Epithelial cell of prostate (primary cell): ENCODE measurements around the gene MYO7A.
A peak's percentile ranks its signal among the peaks of the same experiment; 100 is the strongest.

Experiments used
- DNase-seq: peaks from one replicate; pipeline ENCODE4 v3.0.0-alpha.2; 2011; ENCODE audit warnings: low read depth, low spot score
- H3K27ac ChIP-seq: fragments of 450-650 bp; 2 replicates; pipeline ENCODE4 v1.5.1; 2017; ENCODE audit warnings: mild to moderate bottlenecking

The MYO7A gene

DNA sequence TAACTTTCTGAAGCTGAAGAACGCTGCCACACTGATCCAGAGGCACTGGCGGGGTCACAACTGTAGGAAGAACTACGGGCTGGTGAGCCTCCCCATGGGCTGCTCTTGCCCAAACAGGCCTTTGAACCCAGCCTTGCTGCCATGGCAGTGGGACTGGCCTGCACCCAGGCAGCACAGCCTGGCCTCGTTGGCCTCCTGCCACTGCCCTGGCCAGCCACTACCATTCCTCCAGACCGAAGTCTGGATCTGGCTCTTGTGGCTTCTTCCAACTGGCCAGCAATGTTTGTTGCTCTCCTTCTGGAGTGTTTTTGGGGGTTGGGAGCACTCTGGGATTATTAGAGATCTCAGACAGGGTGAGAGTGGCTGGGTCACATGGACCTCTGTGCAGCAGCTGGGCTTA lies 51.0 kb downstream of the MYO7A start:
- no peak for DNase-seq
- no peak overlapping the region for H3K27ac ChIP-seq

DNA sequence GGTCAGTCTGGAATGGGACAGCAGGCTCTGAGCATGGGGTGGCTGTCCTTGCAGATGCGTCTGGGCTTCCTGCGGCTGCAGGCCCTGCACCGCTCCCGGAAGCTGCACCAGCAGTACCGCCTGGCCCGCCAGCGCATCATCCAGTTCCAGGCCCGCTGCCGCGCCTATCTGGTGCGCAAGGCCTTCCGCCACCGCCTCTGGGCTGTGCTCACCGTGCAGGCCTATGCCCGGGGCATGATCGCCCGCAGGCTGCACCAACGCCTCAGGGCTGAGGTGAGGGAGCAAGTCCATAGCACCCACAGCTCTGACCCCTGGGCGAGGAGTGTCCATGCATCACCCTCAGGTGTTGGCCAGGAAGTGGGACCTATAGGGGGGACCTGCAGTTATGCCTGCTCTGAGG lies 51.6 kb downstream of the MYO7A start:
- H3K27ac ChIP-seq: no peak overlapping the region

DNA sequence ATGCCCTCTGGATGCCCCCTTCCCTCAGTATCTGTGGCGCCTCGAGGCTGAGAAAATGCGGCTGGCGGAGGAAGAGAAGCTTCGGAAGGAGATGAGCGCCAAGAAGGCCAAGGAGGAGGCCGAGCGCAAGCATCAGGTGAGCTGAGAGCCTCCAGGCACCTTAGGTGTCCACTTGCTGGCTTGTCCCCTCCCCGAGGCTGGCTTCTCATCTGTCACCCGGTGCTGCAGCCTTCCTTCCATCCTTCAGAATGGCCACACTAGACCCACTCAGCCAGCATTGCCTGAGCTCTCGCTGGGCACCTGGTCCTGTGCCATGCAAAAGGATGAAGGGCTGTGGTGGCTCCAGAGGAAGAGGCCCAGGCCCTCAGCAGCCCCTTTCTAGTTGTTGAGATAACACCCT lies 52.3 kb downstream of the MYO7A start:
- no peak overlapping the region for H3K27ac ChIP-seq
- DNase-seq: no peak

More for the DNA sequence above, 51.6 kb downstream of the MYO7A start:
- DNase-seq: no peak

DNA sequence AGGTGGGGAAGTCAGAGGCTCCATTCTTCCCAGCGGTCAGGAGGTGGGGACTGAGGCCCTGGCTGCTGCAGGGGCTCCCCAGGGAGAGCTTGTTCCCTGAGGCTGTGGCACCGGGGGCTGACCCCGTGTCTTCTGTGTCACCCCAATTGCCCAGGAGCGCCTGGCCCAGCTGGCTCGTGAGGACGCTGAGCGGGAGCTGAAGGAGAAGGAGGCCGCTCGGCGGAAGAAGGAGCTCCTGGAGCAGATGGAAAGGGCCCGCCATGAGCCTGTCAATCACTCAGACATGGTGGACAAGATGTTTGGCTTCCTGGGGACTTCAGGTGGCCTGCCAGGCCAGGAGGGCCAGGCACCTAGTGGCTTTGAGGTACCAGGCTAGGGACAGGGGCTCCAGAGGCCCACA lies 53.2 kb downstream of the MYO7A start:
- H3K27ac ChIP-seq: no peak overlapping the region
- DNase-seq: no peak

DNA sequence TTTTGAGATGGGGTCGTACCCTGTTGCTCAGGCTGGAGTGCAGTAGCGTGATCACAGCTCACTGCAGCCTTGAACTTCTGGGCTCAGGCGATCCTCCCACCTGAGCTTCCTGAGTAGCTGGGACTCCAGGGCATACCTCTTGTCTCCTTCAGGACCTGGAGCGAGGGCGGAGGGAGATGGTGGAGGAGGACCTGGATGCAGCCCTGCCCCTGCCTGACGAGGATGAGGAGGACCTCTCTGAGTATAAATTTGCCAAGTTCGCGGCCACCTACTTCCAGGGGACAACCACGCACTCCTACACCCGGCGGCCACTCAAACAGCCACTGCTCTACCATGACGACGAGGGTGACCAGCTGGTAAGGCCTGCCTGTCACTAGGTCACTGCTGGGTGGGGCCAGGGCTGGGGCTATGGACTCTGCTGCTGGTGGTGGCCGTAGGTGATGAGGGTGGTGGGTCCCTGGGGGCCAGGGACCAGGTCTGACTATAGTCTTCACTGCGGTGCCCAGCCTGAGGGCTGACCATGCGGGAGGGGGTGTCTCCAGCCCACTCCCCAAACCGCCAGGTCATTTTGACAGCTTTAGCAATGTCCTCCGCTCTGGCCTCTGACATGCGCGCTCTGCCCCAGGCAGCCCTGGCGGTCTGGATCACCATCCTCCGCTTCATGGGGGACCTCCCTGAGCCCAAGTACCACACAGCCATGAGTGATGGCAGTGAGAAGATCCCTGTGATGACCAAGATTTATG lies 53.9 kb downstream of the MYO7A start:
- H3K27ac ChIP-seq: no peak overlapping the region
- no peak for DNase-seq

DNA sequence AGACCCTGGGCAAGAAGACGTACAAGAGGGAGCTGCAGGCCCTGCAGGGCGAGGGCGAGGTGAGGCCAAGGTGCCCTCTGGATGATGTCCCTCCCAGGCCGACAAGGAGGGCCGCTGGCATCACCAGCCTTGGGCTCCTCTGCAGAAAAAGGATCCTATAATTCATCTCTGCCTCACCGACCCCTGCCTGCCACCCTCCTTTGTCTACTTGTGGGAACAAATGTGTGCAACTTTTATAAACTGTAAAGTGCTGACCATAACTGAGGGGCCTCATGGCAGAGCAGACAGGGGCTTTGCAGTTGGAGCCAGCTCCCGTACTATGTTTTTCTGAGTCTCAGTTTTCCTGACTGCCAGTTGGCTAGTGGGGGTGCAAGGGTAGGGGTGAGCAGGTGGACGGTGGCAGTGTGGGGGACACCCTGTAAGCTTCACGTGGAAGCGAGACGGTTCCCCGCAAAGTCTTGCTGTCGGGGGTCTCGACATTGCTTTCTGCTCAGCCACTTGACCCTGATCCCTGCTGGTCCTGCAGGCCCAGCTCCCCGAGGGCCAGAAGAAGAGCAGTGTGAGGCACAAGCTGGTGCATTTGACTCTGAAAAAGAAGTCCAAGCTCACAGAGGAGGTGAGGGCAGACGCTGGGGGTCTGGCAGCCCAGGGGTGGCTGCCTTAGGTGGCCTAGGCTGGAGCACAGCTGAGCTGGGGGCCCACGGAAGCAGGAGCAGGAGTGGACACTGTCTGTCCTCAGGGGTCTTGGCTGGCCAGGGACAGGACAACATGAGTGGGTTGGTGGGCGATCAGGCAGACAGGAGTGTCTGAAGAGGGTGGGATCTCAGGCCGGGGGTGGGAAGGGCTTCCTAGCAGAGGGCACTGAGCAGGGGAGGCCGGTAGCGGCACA lies 54.7 kb downstream of the MYO7A start:
- DNase-seq: no peak
- no peak overlapping the region for H3K27ac ChIP-seq

DNA sequence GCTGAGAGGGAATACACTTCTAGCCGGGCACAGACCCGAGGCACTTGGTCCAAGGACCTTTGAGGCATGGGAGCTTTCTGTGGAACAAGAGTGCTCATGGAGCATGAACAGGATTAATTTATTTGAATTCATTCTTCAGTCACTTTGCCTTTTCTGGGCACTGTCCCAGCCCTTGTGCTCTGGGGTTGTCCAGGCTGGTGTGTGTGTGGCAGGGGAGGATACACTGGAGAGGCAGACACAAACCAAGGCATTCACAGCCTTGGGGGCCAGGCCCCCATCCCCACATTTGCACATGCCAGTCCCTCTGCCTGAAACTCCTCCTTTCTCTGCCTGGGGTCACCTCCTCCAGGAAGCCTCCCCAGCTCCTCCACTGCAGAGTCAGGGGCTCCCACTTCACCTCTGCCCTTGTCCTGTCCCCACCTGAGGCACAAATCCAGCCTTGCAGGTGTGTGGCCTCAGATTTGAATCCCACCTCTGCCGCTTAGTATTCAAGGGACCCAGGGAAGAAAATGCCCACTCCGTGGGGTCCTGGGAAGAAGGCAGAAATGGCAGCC lies 55.5 kb downstream of the MYO7A start:
- no peak for DNase-seq
- H3K27ac ChIP-seq: no peak overlapping the region

DNA sequence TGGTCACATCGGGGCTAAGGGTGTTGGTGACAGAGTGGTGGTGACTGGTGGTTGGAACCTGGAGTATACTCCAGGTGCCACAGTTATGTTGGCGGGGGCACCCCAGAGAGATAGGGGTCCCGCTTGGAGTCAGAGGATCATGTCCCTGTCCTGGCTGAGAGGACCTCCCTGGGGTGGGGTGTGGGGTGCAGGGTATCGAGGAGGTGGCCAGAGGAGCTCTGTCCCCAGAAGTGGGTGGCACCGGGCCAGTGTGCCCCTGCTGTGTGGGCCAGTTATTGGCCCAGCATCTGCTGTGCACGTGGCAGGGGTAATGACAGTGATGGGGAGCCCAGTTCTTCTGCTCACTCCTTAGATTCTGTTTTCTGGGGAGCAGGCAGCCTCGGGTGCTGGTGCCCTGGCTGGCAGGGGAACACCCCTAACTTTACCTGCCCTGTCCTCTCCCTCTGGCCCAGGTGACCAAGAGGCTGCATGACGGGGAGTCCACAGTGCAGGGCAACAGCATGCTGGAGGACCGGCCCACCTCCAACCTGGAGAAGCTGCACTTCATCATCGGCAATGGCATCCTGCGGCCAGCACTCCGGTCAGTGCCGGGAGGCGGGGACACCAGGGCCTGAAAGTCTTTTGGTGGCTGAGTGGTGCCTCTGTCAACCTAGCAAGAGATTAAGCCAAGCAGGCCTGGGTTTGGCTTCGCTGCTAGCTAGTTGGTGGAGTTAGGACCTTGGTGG lies 56.3 kb downstream of the MYO7A start:
- no peak overlapping the region for H3K27ac ChIP-seq
- no peak for DNase-seq

DNA sequence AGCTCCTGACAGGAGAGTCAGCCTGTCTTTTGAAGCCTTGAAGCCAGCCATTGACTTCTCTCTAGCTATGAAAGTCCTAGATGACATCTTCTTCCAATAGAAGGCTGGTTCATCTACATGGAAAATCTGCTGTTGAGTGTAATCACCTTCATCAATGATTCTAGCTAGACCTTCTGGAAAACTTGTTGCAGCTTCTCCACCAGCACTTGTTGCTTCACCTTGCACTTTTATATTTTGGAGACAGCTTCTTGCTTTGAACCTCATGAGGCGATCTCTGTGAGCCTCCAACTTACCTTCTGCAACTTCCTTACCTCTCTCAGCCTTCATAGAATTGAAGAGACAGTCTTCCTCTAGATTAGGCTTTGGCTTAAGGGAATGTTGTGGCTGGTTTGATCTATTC lies 58.3 kb downstream of the MYO7A start:
- no peak overlapping the region for H3K27ac ChIP-seq
- DNase-seq: no peak

DNA sequence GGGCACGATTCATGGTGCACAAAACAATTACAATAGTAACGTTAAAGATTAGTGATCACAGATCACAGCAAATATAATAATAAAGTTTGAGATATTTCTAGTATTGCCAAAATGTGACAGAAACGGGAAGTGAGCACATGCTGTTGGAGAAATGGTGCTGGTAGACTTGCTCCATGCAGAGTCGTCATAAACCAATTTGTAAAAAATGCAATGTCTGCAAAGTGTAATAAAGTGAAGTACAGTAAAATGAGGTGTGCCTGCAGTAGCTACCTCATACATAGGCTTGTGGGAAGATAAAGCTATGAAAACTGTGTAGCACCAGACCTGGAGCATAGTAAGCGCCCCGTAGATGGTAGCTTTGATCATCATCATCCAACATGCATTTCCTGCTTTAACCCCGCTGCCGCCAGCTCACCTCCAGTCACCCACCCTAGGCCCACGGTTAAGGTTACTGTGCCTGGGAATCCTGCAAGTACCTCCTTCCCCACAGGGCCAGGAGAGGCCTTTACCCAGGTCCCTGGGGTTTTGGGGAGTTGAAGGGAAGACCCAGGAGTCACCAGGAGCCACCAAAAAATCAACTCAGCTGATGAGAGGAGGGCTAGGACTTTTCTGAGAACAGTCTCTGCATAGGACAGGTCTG lies 59.2 kb downstream of the MYO7A start:
- no peak for DNase-seq
- H3K27ac ChIP-seq: no peak overlapping the region

DNA sequence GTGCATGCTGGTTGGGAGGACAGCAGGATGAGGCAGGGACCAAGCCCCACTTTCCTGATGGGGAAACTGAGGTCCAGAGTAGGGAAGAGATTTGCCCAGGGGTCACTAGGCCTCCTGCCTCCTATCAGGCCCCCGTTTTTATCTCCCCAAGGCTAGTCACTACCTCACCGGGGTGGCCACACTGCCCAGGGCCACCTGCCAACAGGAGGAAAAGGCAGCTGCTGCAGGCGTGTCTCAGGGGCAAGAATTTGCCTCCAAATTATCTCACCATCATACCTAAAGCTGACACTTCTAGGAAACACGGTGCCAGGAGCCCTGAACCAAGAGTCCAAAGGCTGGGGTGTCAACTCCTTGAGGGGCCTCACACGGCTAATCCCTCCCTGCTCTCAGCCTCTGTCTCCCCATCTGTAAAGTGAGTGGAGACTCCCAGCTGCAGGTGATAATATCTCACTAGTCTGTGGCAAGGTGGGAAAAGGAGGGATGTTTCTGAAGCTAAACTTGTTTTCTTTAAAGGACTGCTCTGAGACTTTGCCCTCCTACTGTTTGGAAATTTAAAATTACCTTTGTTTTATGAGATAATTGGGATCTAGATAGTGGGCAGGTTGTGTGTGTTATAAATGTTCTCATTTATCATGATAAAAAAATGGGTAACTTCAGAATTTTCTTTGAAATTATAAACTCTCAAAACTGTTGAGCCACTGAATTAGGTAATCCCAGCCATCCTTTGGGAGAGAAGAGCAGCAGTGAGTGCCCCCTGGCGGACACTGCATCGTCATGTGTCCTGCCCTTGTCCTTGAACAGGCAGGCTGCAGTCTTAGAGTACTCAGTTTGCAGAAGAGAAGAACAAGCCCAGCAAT lies 60.0 kb downstream of the MYO7A start:
- no peak for DNase-seq
- H3K27ac ChIP-seq: no peak overlapping the region

DNA sequence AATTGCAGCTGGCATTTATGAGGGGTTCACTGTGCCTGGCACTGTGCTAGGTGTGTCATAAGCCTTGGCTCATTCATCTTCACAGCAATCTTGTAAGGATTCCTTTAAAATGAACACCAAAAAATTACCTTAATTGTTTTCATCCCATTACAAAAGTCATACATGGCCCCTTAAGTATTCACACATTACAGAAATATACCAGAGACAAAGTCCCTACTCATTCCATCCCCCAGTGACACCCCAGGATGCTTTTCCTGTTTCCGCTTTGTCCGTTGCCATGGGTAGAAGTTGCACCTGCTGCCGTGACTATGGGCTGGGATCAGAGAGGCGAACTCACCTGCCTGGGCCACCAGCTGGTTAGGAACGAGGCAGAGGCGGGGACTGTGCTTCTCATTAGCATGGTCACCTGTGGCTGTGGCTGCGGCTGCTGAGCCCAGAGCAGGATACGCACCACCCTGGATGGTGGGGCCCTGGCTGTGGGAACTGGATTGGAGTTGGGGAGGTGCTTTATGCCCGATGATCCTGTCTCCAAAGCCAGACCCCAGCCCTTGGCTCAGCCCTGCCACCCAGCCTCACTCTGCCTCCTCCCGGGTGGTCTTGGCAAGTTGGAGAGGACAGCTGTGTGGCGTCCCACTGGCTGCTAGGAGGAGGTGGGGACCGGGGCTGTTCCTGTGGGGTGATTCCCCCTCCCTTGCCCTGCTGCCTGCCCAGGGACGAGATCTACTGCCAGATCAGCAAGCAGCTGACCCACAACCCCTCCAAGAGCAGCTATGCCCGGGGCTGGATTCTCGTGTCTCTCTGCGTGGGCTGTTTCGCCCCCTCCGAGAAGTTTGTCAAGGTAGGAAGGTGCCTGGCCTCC lies 60.8 kb downstream of the MYO7A start:
- no peak for DNase-seq
- H3K27ac ChIP-seq: no peak overlapping the region

DNA sequence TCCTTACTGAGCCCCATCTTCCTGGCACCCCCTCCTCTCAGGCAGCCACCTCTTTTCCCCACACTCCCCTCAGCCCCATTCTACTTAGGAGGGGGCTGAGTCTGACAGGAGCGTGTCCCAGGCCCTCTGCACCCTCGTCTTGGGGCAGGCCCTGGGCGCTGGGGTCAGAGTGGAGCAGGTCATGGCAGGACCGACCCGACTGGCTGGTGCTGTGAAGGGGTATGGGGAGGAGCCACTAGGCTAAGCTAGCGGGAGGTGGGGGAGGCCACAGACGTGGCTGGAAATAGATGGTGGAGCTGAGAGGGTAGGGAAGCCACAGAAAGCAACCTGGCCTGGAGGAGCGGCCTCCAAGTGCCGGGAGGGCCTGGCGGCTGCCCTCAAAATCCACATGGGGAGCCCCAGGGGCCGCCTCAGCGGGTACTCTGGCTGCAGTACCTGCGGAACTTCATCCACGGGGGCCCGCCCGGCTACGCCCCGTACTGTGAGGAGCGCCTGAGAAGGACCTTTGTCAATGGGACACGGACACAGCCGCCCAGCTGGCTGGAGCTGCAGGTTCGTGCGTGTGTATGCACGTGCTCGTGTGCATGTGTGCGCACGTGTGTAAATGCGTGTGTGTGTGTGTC lies 61.7 kb downstream of the MYO7A start:
- no peak overlapping the region for H3K27ac ChIP-seq
- no peak for DNase-seq

DNA sequence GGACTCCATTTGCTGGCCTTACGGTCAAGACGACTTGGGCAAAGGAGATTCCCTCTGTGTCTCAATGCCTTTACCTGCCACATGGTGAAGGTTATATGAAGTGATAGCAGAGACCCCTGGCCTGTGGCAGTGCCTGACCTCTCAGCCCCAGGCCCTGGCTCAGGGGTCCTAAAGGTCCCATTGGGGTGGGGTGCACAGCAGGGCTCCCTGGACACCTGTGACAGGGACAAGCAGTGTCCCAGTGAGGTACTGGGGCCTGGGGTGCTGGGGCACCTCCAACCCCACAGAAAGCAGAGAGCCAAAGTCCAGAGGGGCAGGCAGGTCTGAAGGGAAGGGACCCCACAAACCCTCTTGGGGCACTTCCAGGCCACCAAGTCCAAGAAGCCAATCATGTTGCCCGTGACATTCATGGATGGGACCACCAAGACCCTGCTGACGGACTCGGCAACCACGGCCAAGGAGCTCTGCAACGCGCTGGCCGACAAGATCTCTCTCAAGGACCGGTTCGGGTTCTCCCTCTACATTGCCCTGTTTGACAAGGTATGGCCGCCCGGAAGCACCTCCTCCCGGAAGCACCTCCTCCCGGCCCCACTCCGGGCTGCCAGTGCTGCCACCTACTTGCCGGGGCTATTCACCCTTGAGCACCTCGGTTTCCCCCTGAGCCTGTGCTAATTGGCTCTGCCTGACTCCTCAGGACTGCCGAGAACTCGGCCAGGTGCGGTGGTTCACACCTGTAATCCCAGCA lies 62.5 kb downstream of the MYO7A start:
- no peak for DNase-seq
- no peak overlapping the region for H3K27ac ChIP-seq

DNA sequence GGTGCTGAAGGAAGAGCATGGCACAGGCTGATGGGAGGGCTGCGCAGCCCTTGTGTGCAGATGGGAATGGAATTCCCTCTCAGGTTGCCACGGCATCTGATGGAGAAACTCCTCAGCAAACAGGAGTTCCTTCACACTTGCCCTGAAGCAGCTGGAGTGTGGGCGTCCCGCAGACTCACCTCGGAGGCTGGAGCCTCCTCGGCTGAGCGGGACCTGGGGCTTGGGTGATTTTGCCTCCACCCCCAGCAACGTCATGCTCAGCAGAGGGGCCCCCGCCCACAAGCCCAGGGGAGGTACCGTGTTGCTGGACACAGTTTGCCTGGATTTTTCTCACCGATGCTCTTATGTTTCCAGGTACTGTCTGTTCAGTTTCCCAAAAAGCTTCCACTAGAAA lies 63.4 kb downstream of the MYO7A start:
- peak overlapping the region; percentile 2 for H3K27ac ChIP-seq
- DNase-seq: no peak

DNA sequence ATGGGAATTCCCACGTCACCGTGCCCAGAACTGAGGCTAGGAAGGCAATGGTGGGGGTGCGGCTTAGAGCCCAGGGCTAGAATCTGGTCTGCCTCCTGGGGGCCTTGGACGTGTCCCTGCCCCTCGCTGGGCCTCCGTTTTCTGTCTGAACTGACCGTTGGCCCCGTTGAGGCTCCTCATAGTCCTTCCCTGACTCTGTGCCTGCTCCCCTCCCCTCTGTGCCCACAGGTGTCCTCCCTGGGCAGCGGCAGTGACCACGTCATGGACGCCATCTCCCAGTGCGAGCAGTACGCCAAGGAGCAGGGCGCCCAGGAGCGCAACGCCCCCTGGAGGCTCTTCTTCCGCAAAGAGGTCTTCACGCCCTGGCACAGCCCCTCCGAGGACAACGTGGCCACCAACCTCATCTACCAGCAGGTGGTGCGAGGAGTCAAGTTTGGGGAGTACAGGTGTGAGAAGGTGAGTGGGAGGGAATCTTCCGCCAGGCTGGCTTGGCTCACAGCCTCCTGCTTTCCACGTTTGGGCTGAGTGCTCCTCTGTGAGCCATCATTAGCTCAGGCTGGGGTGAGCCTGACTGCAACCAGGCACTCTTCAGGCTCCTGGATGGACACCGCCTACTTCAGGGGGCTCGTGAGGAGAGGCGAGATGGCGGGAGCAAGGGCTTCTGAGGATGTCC lies 63.9 kb downstream of the MYO7A start:
- peak; percentile 55 for DNase-seq
- H3K27ac ChIP-seq: peak overlapping the region; percentile 2

DNA sequence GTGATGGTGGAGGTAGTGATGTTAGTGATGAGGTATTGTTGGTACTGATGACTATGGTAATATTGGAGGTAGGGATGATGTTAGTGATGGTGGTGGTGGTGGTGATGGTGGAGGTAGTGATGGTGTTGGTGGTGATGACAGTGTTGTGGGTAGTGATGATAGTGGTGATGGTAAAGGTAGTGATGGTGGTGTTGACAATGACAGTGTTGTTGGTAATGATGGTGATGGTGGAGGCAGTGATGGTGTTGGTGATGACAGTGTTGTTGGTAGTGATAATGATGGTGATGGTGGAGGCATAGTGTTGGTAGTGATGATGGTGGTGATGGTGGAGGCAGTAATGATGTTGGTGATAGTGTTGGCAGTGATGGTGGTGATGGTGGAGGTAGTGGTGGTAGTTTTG lies 65.1 kb downstream of the MYO7A start:
- no peak overlapping the region for H3K27ac ChIP-seq
- no peak for DNase-seq
